Upper lobe of left lung (tissue), 4 donors: ENCODE measurements around the gene UBE4B.

Experiments
- CTCF ChIP-seq, 6 experiments: fragments of 450-650 bp in 4 of 6; fragments of 200-600 bp in 2 of 6; sonication (generic) in 2 of 6; IDR thresholded peaks; one replicate each; pipeline ENCODE4 v1.5.1; 2016 to 2019; ENCODE audit warnings: antibody characterized with exemption in 6 of 6
- EP300 ChIP-seq, 4 donors: sonication (generic); formaldehyde crosslinking; IDR thresholded peaks; one replicate each; pipeline ENCODE4 v1.5.1; 2017; ENCODE audit warnings: antibody characterized with exemption in 4 of 4, control low read depth in 2 of 4
- POLR2AphosphoS5 ChIP-seq, 2 donors: sonication (generic); formaldehyde crosslinking; IDR thresholded peaks; one replicate each; pipeline ENCODE4 v1.5.1; 2017; ENCODE audit warnings: antibody characterized with exemption in 2 of 2

- TF ChIP-seq CTCF (IDR thresholded peaks at IDR 0.05) (no peak), EP300 (IDR thresholded peaks at IDR 0.05) (no peak), POLR2AphosphoS5 (IDR thresholded peaks at IDR 0.05) (peak in 1 of 2 donors; percentile 7)
These were observed 13.0 kb downstream of the UBE4B start for GRCh38 chr1:10045480-10046355.
